H1 (cell line): ENCODE data around the gene DLG1. TPM values are rescaled to one million over a fixed set of nuclear protein-coding genes. Genes with fewer than 3 reads are reported as not detected.
A peak's percentile ranks its signal among the peaks of the same experiment; 100 is the strongest.

Experiments
- CTCF ChIA-PET: fragments of 300-600 bp; sonication (Branson Sonifier 250); formaldehyde crosslinking; loops from one replicate; lab custom pipeline; 2021; ENCODE audit not compliant: partially characterized antibody; lab: Charles Lee
- POLR2A ChIA-PET: fragments of 300-600 bp; sonication (Branson Sonifier 250); formaldehyde crosslinking; loops from one replicate; lab custom pipeline; 2021; ENCODE audit warnings: inconsistent platforms; ENCODE audit not compliant: partially characterized antibody; lab: Charles Lee
- DNase-seq, 2 experiments: peaks; one replicate each; pipeline versions ENCODE4 v3.0.0 to v3.0.0-alpha.2; 2010 to 2022; ENCODE audit warnings: low spot score in 2 of 2, low read depth in 1 of 2, mixed read lengths in 1 of 2
- FAIRE-seq: peaks from 2 replicates; lab custom pipeline; 2011; peaks lifted over from hg19 to GRCh38; lab: Jason Lieb, UNC
- H2AFZ ChIP-seq: 2 replicates; pipeline ENCODE4 v1.8.1; 2012; ENCODE audit warnings: low read length, inconsistent platforms
- H2AK5ac ChIP-seq: 2 replicates; pipeline ENCODE4 v1.6.1; 2013; ENCODE audit warnings: low read depth, low read length
- H2BK120ac ChIP-seq: replicated peaks from 2 replicates; pipeline ENCODE3; 2013; ENCODE audit warnings: low read depth, low read length, inconsistent platforms
- H2BK12ac ChIP-seq: 2 replicates; pipeline ENCODE4 v1.6.1; 2013; ENCODE audit warnings: low read depth, low read length
- H2BK15ac ChIP-seq: 2 replicates; pipeline ENCODE4 v1.6.1; 2013; ENCODE audit warnings: low read length
- H2BK20ac ChIP-seq: 2 replicates; pipeline ENCODE4 v1.6.1; 2013; ENCODE audit warnings: low read length
- H2BK5ac ChIP-seq: 2 replicates; pipeline ENCODE4 v1.6.1; 2013; ENCODE audit warnings: low read depth, low read length
- H3K14ac ChIP-seq: 2 replicates; pipeline ENCODE4 v1.6.1; 2013; ENCODE audit warnings: inconsistent platforms; ENCODE audit not compliant: insufficient read length
- H3K18ac ChIP-seq: 2 replicates; pipeline ENCODE4 v1.6.1; 2013; ENCODE audit warnings: low read length; ENCODE audit errors: extremely low read depth
- H3K23ac ChIP-seq: 2 replicates; pipeline ENCODE4 v1.6.1; 2013; ENCODE audit warnings: inconsistent platforms; ENCODE audit not compliant: insufficient read length
- H3K23me2 ChIP-seq: 2 replicates; pipeline ENCODE4 v1.6.1; 2013; ENCODE audit warnings: low read depth, low read length
- H3K27ac ChIP-seq: 2 replicates; pipeline ENCODE4 v1.6.1; 2011; ENCODE audit warnings: low read depth, low read length, inconsistent platforms
- H3K27me3 ChIP-seq, 4 experiments: replicated peaks in 1 of 4; 1 replicate in 1 of 4; 2 replicates in 3 of 4; pipeline versions ENCODE4 v1.6.1 to v1.8.1; 2011 to 2013; ENCODE audit warnings: low read length in 3 of 4, mild to moderate bottlenecking in 3 of 4, inconsistent platforms in 2 of 4, mixed read lengths in 2 of 4, moderate library complexity in 1 of 4; ENCODE audit not compliant: control insufficient read depth in 3 of 4, insufficient read depth in 3 of 4; ENCODE audit errors: extremely low read depth in 1 of 4
- H3K36me3 ChIP-seq, 4 experiments: 2 replicates each; pipeline versions ENCODE4 v1.6.1 to v1.8.1; 2011 to 2013; ENCODE audit warnings: mild to moderate bottlenecking in 4 of 4, low read length in 3 of 4, moderate library complexity in 2 of 4, control low read depth in 1 of 4, inconsistent platforms in 1 of 4; ENCODE audit not compliant: insufficient read depth in 4 of 4, control insufficient read depth in 2 of 4
- H3K4ac ChIP-seq: replicated peaks from 2 replicates; pipeline ENCODE3; 2013; ENCODE audit warnings: low read length, low read depth, mixed read lengths, inconsistent platforms; ENCODE audit not compliant: insufficient read length
- H3K4me1 ChIP-seq, 4 experiments: replicated peaks in 1 of 4; 1 replicate in 1 of 4; 2 replicates in 3 of 4; pipeline versions ENCODE4 v1.6.1 to v1.8.1; 2011 to 2013; ENCODE audit warnings: low read length in 3 of 4, inconsistent platforms in 2 of 4, mixed read lengths in 1 of 4; ENCODE audit not compliant: insufficient read depth in 4 of 4, control insufficient read depth in 3 of 4
- H3K4me2 ChIP-seq, 2 experiments: 2 replicates each; pipeline versions ENCODE4 v1.6.1 to v1.8.1; 2011 to 2013; ENCODE audit warnings: low read depth in 2 of 2, low read length in 2 of 2, control low read depth in 1 of 2, inconsistent platforms in 1 of 2, mild to moderate bottlenecking in 1 of 2; ENCODE audit not compliant: insufficient read depth in 1 of 2
- H3K4me3 ChIP-seq, 4 experiments: fragments of 200-600, 300-600 bp in 1 of 4; sonication (generic), shearing (Covaris generic), sonication (Bioruptor Twin) in 1 of 4; 2 replicates each; pipeline versions ENCODE4 v1.5.1 to v1.8.1; 2011 to 2016; ENCODE audit warnings: low read length in 4 of 4, low read depth in 3 of 4, control low read depth in 2 of 4, inconsistent platforms in 2 of 4, mild to moderate bottlenecking in 2 of 4, mixed read lengths in 1 of 4, moderate library complexity in 1 of 4; ENCODE audit not compliant: insufficient read depth in 2 of 4; ENCODE audit errors: extremely low read depth in 1 of 4
- H3K56ac ChIP-seq: replicated peaks from 2 replicates; pipeline ENCODE3; 2013; ENCODE audit warnings: low read depth, mild to moderate bottlenecking, mixed read lengths, low read length, inconsistent platforms; ENCODE audit not compliant: insufficient read length
- H3K79me1 ChIP-seq: 2 replicates; pipeline ENCODE4 v1.6.1; 2013; ENCODE audit warnings: low read depth, low read length, control low read depth
- H3K79me2 ChIP-seq, 2 experiments: 2 replicates each; pipeline versions ENCODE4 v1.6.1 to v1.8.1; 2012 to 2013; ENCODE audit warnings: low read length in 2 of 2, mild to moderate bottlenecking in 2 of 2, inconsistent platforms in 1 of 2; ENCODE audit not compliant: insufficient read depth in 2 of 2, control insufficient read depth in 1 of 2
- H3K9ac ChIP-seq, 4 experiments: replicated peaks in 1 of 4; 1 replicate in 1 of 4; 2 replicates in 3 of 4; pipeline versions ENCODE4 v1.6.1 to v1.8.1; 2011 to 2013; ENCODE audit warnings: low read depth in 3 of 4, low read length in 3 of 4, control low read depth in 2 of 4, mild to moderate bottlenecking in 2 of 4, moderate library complexity in 2 of 4, inconsistent platforms in 1 of 4; ENCODE audit errors: extremely low read depth in 1 of 4
- H3K9me3 ChIP-seq, 2 experiments: 2 replicates each; pipeline versions ENCODE4 v1.6.1 to v1.8.1; 2012 to 2013; ENCODE audit warnings: mild to moderate bottlenecking in 2 of 2, moderate library complexity in 2 of 2, control low read depth in 1 of 2, inconsistent platforms in 1 of 2, low read depth in 1 of 2, low read length in 1 of 2, mixed read lengths in 1 of 2; ENCODE audit not compliant: insufficient read depth in 2 of 2
- H4K20me1 ChIP-seq, 2 experiments: replicated peaks in 1 of 2; 2 replicates each; pipeline versions ENCODE3 to v1.8.1; 2011 to 2013; ENCODE audit warnings: inconsistent platforms in 2 of 2, low read length in 2 of 2, mild to moderate bottlenecking in 1 of 2; ENCODE audit not compliant: insufficient read depth in 2 of 2, control insufficient read depth in 1 of 2
- H4K5ac ChIP-seq: 2 replicates; pipeline ENCODE4 v1.6.1; 2013; ENCODE audit warnings: low read length, low read depth, mixed read lengths, inconsistent platforms; ENCODE audit not compliant: insufficient read length
- H4K8ac ChIP-seq: 2 replicates; pipeline ENCODE4 v1.8.0; 2013; ENCODE audit warnings: mild to moderate bottlenecking, moderate library complexity, low read length, inconsistent platforms; ENCODE audit not compliant: insufficient read depth; ENCODE audit errors: extremely low read depth
- H4K91ac ChIP-seq: replicated peaks from 2 replicates; pipeline ENCODE3; 2013; ENCODE audit warnings: low read length, mixed read lengths, inconsistent platforms; ENCODE audit not compliant: insufficient read length
- CEBPB ChIP-seq: IDR thresholded peaks from 2 replicates; pipeline ENCODE4 v1.6.1; 2012; ENCODE audit warnings: low read depth, low read length
- CHD2 ChIP-seq: IDR thresholded peaks from 2 replicates; pipeline ENCODE4 v1.6.1; 2012; ENCODE audit warnings: low read length, improper control_type of control experiment
- CTCF ChIP-seq, 3 experiments: IDR thresholded peaks; 1 replicate in 2 of 3; 2 replicates in 1 of 3; pipeline versions ENCODE4 v1.5.1 to v1.6.1; 2011; ENCODE audit warnings: low read length in 3 of 3, mild to moderate bottlenecking in 3 of 3, inconsistent platforms in 2 of 3, low read depth in 1 of 3, moderate library complexity in 1 of 3; ENCODE audit not compliant: insufficient read depth in 1 of 3; ENCODE audit errors: control extremely low read depth in 1 of 3
- RAD21 ChIP-seq, 2 experiments: IDR thresholded peaks in 1 of 2; conservative IDR thresholded peaks in 1 of 2; 2 replicates each; pipeline ENCODE4 v1.6.1; 2011; ENCODE audit warnings: low read depth in 2 of 2, low read length in 2 of 2, improper control_type of control experiment in 1 of 2, inconsistent platforms in 1 of 2, mild to moderate bottlenecking in 1 of 2, moderate library complexity in 1 of 2
- SP1 ChIP-seq: IDR thresholded peaks from 2 replicates; pipeline ENCODE4 v1.6.1; 2011; ENCODE audit warnings: low read depth, low read length
- SUZ12 ChIP-seq: fragments of 200-600 bp; sonication (generic); IDR thresholded peaks from 2 replicates; pipeline ENCODE4 v1.6.1; 2012; ENCODE audit warnings: mild to moderate bottlenecking, inconsistent platforms, low read length, moderate library complexity, mixed read lengths
- TAF7 ChIP-seq: optimal IDR thresholded peaks from 2 replicates; pipeline ENCODE3; 2011; ENCODE audit warnings: low read depth, mild to moderate bottlenecking, inconsistent platforms, low read length, moderate library complexity, borderline replicate concordance
- USF2 ChIP-seq: IDR thresholded peaks from 2 replicates; pipeline ENCODE4 v1.6.1; 2011; ENCODE audit warnings: low read length, improper control_type of control experiment
- polyA plus RNA-seq, 7 experiments: library from polyadenylated mRNA; depleted of rRNA in 3 of 7; stranded (reverse) in 5 of 7; unstranded in 2 of 7; fragments of >200 nt in 5 of 7; fragments of 200-250 nt in 2 of 7; gene quantifications; 1 replicate in 5 of 7; 2 replicates in 1 of 7; 4 replicates in 1 of 7; pipeline versions ENCODE4 v1.2.1 to v1.2.3, GENCODE V29; 2011 to 2013; ENCODE audit warnings: missing spikeins in 2 of 7, mixed read lengths in 2 of 7
- total RNA-seq: library from RNA; stranded (reverse); fragmentation: NEBNext Ultra II Directional; extraction: Animal tissue kit (Norgen Biotek cat#: 25700); gene quantifications from 2 replicates; pipeline ENCODE4 v1.2.1, GENCODE V29; 2021

Gene DLG1
- total and polyA plus RNA-seq, 2 of the 8 experiments (the other 6 are each of a cell fraction or from before 2014, with no cell fraction given) = 13.4 to 78.8 TPM

DNA sequence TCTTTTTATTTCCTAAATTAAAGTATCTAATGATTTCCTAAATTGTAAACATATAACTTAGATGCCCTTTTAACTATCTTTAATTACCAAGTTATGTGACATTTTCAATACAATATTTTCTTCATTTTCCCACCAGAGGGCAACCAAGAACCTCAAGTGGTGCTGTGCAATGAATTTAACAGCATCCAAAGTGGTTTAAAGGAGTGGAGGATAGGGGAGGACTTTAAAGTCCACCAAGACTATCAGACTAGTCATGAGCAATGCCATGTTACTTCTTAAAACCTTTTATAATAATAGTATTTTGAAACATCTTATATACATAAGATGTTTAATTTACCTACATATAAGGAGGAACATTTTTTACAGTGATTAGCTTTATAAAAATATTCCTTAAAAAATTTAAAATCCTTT is 74.4 kb downstream of the DLG1 start:
- H4K5ac ChIP-seq = no peak overlapping the region
- no peak overlapping the region for H3K4me2 ChIP-seq
- H2BK12ac ChIP-seq = no peak overlapping the region
- no peak overlapping the region for H2AK5ac ChIP-seq
- H2BK20ac ChIP-seq = no peak overlapping the region
- H2BK5ac ChIP-seq = no peak overlapping the region
- no peak overlapping the region for H2BK120ac ChIP-seq
- peak in 2 of 3 experiments; percentile 48 to 59; a peak in 3 of 4 replicates for TF ChIP-seq CTCF (IDR thresholded peaks at IDR 0.05; ENCODE audit: control extremely low read depth in 1 of 3, insufficient read depth in 1 of 3, low read depth in 1 of 3, low read length in 3 of 3)
- no peak for TF ChIP-seq SUZ12
- no peak for TF ChIP-seq TAF7
- peak; percentile 71 to 72 for TF ChIP-seq RAD21 (IDR thresholded peaks at IDR 0.05 in 1 of 2, conservative IDR thresholded peaks at IDR 0.05 in 1 of 2; ENCODE audit: low read depth in 2 of 2, low read length in 2 of 2)
- no peak for TF ChIP-seq SP1
- TF ChIP-seq CEBPB = no peak
- no peak for TF ChIP-seq CHD2
- TF ChIP-seq USF2 = no peak
- POLR2A ChIA-PET = no interaction called here
- no peak overlapping the region for H3K9ac ChIP-seq
- no peak overlapping the region for H3K56ac ChIP-seq
- no peak overlapping the region for H3K14ac ChIP-seq
- no peak overlapping the region for H3K18ac ChIP-seq
- no peaks in the 10 kb centered on the region; the same call in 1 of the 2 replicates for H3K79me1 ChIP-seq
- H3K23me2 ChIP-seq = no peaks in the 10 kb centered on the region; the same call in 1 of the 2 replicates
- no peak overlapping the region for H4K91ac ChIP-seq
- DNase-seq = no peak
- H2BK15ac ChIP-seq = no peak overlapping the region
- no peak overlapping the region for H3K23ac ChIP-seq
- H3K27me3 ChIP-seq = no peaks in the 10 kb centered on the region
- no peak overlapping the region for H4K8ac ChIP-seq
- CTCF ChIA-PET = interaction anchor here (0.6 to 5.1 kb wide), 15 partner anchors 11 to 291 kb away, joined by 3 to 40 read pairs (median 4); no protein-coding TSS in a partner anchor
- H3K27ac ChIP-seq = no peak overlapping the region
- H2AFZ ChIP-seq = no peak overlapping the region
- peaks cover 0 to 8% (median 3%) of the 10 kb centered on the region in 4 experiments; a peak in 4 of 7 replicates for H3K4me1 ChIP-seq
- H3K4me3 ChIP-seq = no peak overlapping the region
- H3K36me3 ChIP-seq = no peaks in the 10 kb centered on the region
- H3K4ac ChIP-seq = no peak overlapping the region
- no peaks in the 10 kb centered on the region for H3K9me3 ChIP-seq
- H3K79me2 ChIP-seq = peaks cover 0 to 94% of the 10 kb centered on the region in 2 experiments; a peak in 2 of 4 replicates
- no peak for FAIRE-seq
- peaks cover 0 to 7% of the 10 kb centered on the region in 2 experiments for H4K20me1 ChIP-seq
